Mucosa of descending colon (tissue), 3 donors: ENCODE data around the gene OR6S1. TPM values are rescaled to one million over a fixed set of nuclear protein-coding genes. Genes with fewer than 3 reads are reported as not detected.

ENCODE experiments used
- ATAC-seq: fragments of 200-7000 bp; cut with Tn5 transposase; one replicate; pipeline ENCODE4 v1.9.1; 2020; ENCODE audit warnings: mild to moderate bottlenecking, moderate library complexity
- DNase-seq, 3 donors: peaks; one replicate each; pipeline ENCODE4 v3.0.0-alpha.2; 2020
- H3K36me3 ChIP-seq: fragments of 200-600 bp; one replicate; pipeline ENCODE4 v1.8.0; 2021; ENCODE audit warnings: low read depth, mild to moderate bottlenecking
- H3K4me1 ChIP-seq: fragments of 200-600 bp; one replicate; pipeline ENCODE4 v1.8.0; 2021; ENCODE audit warnings: low read depth, mild to moderate bottlenecking
- H3K4me3 ChIP-seq: fragments of 200-600 bp; one replicate; pipeline ENCODE4 v1.8.0; 2021; ENCODE audit warnings: mild to moderate bottlenecking
- H3K9me3 ChIP-seq: fragments of 200-600 bp; one replicate; pipeline ENCODE4 v1.8.0; 2021; ENCODE audit warnings: mild to moderate bottlenecking
- intact Hi-C, 2 donors: fragments of 100-400 bp; cut with DNase I in 1 of 2; cut with micrococcal nuclease in 1 of 2; formaldehyde crosslinking; loops; one replicate each; pipeline versions ENCODE4 v1.11.0 to v1.11.1; 2022; cut with DNase I, micrococcal nuclease
- total RNA-seq, 3 donors: library from RNA; stranded (reverse); fragmentation: NEBNext Ultra II Directional in 2 of 3; extraction: Animal tissue kit (Norgen Biotek cat#: 25700) in 2 of 3; gene quantifications; one replicate each; pipeline versions ENCODE4 v1.2.1 to v1.2.4, GENCODE V29; 2021 to 2023
- TF ChIP-seq, protein P1 (sequence below): fragments of 200-600 bp; IDR thresholded peaks from one replicate; pipeline ENCODE4 v1.8.0; 2022; ENCODE audit warnings: antibody characterized with exemption, mild to moderate bottlenecking
- donor health status: DM: no; HTN: no; CAD: no; lungs with moderate emphysema.
- donor health status: DM: no; HTN: no; CAD: no.
- donor health status: DM: no; HTN: yes; CAD: no.

OR6S1 gene
- total RNA-seq, 3 donors from 2014 or later, result not detected

DNA sequence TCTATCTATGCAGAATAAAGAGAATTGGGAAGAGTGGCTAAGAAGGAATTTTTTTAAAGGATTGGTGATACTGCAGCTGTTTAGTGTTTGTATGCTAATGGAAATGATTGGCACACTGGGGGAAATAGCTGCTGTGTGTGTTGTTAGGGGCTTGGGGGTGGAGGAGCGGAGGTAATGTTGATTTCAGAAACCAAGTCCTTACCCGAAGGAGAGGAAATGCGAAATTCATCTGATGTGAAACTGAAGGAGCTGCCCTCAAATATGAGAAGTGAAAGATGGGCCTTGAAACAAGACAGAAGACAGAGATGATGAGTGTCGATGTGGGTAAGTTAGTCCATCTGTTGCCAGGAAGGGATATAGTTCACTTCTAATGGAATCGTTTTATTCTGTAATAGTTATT, 29.1 kb downstream of the OR6S1 start:
- Histone ChIP-seq H3K36me3 (no peaks in the 10 kb centered on the region), H3K9me3 (no peaks in the 10 kb centered on the region), H3K4me1 (peaks cover 12% of the 10 kb centered on the region), H3K4me3 (no peak overlapping the region)
- ATAC-seq (no peak), DNase-seq (no peak)
- TF ChIP-seq, protein P1, sequence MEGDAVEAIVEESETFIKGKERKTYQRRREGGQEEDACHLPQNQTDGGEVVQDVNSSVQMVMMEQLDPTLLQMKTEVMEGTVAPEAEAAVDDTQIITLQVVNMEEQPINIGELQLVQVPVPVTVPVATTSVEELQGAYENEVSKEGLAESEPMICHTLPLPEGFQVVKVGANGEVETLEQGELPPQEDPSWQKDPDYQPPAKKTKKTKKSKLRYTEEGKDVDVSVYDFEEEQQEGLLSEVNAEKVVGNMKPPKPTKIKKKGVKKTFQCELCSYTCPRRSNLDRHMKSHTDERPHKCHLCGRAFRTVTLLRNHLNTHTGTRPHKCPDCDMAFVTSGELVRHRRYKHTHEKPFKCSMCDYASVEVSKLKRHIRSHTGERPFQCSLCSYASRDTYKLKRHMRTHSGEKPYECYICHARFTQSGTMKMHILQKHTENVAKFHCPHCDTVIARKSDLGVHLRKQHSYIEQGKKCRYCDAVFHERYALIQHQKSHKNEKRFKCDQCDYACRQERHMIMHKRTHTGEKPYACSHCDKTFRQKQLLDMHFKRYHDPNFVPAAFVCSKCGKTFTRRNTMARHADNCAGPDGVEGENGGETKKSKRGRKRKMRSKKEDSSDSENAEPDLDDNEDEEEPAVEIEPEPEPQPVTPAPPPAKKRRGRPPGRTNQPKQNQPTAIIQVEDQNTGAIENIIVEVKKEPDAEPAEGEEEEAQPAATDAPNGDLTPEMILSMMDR, result no peak
- intact Hi-C loops, result loop anchor here (5.0 kb wide), 2 partner anchors 70 to 200 kb away; partner anchors contain the start of genes RNASE4 (in 2 of the 2) and TEP1 (in 1 of the 2)

DNA sequence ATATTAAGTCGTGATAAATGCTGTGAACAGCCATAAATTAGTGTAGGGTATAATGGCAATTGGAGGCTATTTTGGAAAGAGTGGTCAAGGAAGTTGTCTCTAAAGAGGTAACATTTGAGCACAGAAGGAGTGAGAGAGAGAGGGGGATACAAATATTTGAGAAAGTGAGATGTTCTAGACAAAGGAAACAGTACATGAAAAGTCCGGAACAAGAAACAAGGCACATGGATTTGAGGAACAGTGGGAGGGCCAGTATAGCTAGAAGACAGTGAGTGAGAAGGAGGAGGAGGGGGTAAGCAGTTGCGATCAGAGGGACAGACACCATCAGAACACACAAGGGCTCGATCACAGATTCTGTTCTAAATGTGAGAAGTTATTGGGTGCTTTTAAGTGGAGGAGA, 30.2 kb downstream of the OR6S1 start:
- Histone ChIP-seq H3K36me3 (no peaks in the 10 kb centered on the region), H3K4me3 (no peak overlapping the region), H3K4me1 (peaks cover 12% of the 10 kb centered on the region), H3K9me3 (no peaks in the 10 kb centered on the region)
- TF ChIP-seq, protein P1, result no peak
- ATAC-seq, result no peak
- intact Hi-C loops, result loop anchor here (5.0 kb wide), 2 partner anchors 71 to 199 kb away; partner anchors contain the start of genes RNASE4 (in 2 of the 2) and TEP1 (in 1 of the 2)
- no peak for DNase-seq

DNA sequence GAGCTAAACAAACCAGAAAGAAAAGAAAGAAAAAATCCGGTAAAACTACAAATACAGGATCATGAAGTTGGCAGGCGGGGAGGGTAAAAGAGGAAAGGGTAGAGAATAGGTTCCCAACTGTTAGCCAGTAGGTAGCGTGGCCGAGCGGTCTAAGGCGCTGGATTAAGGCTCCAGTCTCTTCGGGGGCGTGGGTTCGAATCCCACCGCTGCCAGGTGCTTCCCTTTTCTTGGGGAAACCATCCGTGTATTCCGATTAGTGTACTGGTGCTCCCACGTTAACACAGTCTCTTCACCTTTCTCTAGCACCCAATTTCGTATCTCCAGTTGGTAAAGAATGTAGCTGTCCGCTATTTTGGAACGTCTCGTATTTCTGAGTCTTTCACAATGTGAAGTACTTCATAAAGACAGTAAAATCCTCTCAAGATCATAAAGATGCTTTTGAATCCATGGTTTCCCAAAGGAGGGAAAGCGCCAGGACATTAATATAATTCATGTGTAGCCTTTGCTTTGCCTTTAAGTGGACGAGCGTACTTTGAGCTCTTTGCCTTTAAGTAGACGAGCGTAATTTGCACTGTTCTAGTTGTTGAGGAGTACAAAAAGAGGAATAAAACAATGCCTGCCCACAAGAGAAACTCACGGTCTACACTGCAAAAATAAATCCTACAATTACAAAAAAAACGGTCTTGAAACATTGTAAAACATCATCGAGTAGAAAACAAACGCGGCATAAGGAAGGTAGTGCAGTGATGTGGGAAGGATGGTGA, 31.3 kb downstream of the OR6S1 start:
- TF ChIP-seq, protein P1, result no peak
- DNase-seq, result peak; percentile 78 to 86 (median 84)
- intact Hi-C loops, result loop anchor here (5.0 kb wide), 2 partner anchors 72 to 198 kb away; partner anchors contain the start of genes RNASE4 (in 2 of the 2) and TEP1 (in 1 of the 2)
- ATAC-seq, result peak; percentile 41
- H3K4me3 ChIP-seq, result peak overlapping the region; percentile 33
- H3K4me1 ChIP-seq, result peaks cover 12% of the 10 kb centered on the region
- H3K36me3 ChIP-seq, result no peaks in the 10 kb centered on the region
- no peaks in the 10 kb centered on the region for H3K9me3 ChIP-seq

DNA sequence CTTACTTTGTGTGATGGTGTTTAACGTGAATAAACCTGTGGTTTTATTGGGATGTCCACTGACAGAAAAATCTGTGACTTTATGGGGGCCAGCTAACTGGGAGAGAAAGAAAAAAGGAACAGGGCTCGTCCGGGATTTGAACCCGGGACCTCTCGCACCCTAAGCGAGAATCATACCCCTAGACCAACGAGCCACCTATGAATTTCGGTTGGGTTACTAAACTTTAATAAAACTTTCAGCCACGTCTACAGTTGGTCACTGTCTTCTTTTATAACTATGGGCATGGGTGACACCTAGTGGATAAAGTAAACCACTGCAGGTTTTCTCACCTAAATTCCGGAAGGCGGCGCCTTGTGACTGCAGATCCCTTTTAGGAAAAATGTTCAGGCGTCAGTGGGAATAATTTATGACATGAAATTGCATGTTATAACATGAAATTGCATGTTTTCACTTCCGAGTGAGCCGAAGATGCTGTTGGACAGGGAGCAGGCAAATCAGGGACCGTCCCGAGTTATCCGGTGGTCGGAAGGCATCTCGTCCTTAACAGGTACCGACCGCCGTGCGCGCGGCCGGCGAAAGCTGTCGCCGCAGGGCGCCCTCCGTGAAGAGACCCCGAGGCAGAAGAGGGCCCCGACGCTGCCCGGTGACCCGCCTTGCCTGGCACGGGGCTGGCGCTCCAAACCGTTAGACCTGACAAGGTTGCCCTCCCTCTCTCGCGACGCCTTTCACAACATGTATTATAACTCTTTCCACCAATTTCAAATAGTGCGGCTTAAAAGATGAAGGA, 32.1 kb downstream of the OR6S1 start:
- H3K36me3 ChIP-seq, result no peaks in the 10 kb centered on the region
- H3K4me1 ChIP-seq, result peaks cover 12% of the 10 kb centered on the region
- TF ChIP-seq, protein P1, result peak; percentile 86
- no peaks in the 10 kb centered on the region for H3K9me3 ChIP-seq
- ATAC-seq (peak; percentile 68), DNase-seq (peak; percentile 61 to 81 (median 66))
- intact Hi-C loops, result loop anchor here (5.0 to 10.0 kb wide), 5 partner anchors 73 to 282 kb away; partner anchors contain the start of genes RNASE4 (in 2 of the 2) and TEP1 (in 1 of the 2)
- H3K4me3 ChIP-seq, result peak overlapping the region; percentile 33

DNA sequence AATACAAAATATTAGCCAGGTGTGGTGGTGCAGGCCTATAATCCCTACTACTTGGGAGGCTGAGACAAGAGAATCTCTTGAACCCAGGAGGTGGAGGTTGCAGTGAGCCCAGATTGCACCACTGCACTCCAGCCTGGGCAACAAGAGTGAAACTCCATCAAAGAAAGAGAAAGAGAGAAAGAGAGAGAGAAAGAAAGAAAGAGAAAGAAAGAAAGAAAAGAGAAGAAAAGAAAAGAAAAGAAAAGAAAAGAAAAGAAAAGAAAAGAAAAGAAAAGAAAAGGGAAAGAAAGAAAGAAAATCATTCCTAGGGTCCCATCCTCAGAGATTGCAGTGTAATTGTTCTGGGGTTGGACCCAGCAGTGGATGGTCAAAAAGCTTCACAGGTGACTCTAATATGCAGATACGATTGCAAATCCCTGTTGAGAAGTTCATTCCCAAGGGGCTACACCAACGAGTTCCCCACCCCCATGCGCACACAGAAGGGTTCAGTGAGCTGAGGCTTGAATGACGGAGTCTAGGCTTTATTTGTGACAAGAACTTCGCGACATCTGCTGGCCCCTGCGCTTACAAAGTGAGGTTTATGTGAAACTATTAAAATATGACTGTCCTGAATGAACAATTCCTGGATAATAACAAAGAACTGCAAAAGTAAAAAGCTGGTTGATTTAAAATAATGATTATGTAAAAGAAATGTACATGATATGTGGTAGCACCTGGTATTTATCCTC, 32.9 kb downstream of the OR6S1 start:
- peaks cover 7% of the 10 kb centered on the region for H3K4me1 ChIP-seq
- H3K36me3 ChIP-seq, result no peaks in the 10 kb centered on the region
- TF ChIP-seq, protein P1, result no peak
- DNase-seq, result no peak
- no peak overlapping the region for H3K4me3 ChIP-seq
- ATAC-seq, result no peak
- no peaks in the 10 kb centered on the region for H3K9me3 ChIP-seq
- intact Hi-C loops, result loop anchor here (5.0 to 10.0 kb wide), 3 partner anchors 74 to 281 kb away; no protein-coding TSS in a partner anchor
